GM21576 (cell line): ENCODE results near the gene TMC4.

Experiments
- ATAC-seq: cut with Tn5 transposase; IDR thresholded peaks from one replicate; pipeline ENCODE4 v1.9.1; 2021; ENCODE audit warnings: mild to moderate bottlenecking, moderate library complexity; ENCODE audit not compliant: unreplicated experiment

The TMC4 gene

GRCh38 chr19:54136086-54136863 lies 36.7 kb downstream of the TMC4 start:
- ATAC-seq, result no peak

- no peak for ATAC-seq
These were observed 38.9 kb downstream of the TMC4 start for GRCh38 chr19:54133957-54134590.

DNA sequence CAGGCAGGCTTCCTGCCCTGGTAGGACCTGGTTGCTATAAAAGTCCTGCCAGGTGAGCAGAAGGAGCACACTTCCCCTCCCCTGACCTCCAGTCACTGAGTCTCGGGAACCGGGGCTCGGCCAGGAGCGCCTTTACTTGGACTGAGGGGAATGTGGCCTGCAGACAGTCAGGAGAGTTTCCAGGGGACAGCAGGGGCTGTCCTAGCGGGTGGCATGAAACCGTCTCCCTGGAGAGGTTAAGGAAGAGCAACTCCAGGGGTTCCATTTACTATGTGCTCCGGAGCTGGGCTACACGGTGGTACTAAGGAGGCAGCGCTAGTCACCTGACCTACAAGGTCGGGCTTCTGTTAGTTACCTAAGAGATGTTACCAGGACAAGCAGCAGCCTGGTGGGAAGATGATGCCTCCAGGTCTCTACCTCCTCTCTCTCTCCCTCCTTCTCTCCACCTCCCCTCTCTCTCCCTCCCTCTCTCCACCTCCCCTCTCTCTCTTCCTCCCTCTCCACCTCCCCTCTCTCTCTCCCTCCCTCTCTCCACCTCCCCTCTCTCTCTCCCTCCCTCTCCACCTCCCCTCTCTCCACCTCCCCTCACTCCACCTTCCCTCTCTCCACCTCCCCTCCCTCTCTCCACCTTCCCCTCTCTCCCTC lies 39.5 kb downstream of the TMC4 start:
- no peak for ATAC-seq

- no peak for ATAC-seq
These were observed 43.4 kb downstream of the TMC4 start for GRCh38 chr19:54129617-54129996.

GRCh38 chr19:54128796-54129616 lies 44.0 kb downstream of the TMC4 start:
- ATAC-seq, result no peak

DNA sequence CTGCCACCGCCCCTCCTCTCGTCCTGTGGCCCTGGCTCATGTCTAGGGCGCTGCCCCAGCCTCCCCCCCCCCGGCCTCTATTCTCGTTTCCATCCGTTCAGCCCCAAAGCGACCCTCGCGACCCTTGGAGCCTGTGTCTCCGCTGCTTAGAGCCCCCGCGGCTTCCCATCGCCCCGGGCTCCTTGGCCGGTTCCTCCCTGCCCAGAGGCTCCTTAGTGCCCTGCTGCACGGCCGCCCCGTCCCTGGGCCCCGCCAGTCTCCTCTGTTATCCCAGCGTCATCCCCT lies 44.6 kb downstream of the TMC4 start:
- no peak for ATAC-seq

DNA sequence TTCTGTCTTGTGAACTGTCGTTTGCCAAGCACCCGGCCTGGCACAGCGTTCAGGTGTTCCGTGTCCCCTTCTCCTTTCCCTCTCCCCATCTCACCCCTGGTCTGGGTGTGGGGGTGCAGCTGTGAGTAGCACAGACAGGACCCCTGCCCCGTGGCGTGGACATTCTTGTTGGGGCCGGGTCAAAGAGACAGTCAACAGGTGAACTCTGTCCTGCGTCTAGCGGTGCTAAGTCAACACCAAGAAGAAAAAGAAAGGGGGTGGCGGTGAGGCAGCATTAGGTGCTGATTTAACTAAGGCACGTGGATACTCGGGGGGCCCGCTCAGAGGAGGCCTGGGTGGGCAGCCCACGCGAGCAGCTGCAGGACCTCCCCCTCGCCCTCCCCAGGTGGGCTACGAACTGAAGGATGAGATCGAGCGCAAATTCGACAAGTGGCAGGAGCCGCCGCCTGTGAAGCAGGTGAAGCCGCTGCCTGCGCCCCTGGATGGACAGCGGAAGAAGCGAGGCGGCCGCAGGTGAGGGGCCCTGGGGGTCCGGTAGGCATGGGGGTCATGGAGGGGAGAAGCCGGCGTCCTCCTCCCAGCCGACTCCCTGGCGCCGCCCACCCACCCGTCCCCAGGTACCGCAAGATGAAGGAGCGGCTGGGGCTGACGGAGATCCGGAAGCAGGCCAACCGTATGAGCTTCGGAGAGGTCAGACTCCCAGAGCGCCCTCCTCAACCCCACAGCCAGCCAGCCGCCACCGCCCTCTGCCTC lies 45.1 kb downstream of the TMC4 start:
- ATAC-seq, result no peak

GRCh38 chr19:54125713-54126112 lies 47.2 kb downstream of the TMC4 start:
- ATAC-seq, result no peak

DNA sequence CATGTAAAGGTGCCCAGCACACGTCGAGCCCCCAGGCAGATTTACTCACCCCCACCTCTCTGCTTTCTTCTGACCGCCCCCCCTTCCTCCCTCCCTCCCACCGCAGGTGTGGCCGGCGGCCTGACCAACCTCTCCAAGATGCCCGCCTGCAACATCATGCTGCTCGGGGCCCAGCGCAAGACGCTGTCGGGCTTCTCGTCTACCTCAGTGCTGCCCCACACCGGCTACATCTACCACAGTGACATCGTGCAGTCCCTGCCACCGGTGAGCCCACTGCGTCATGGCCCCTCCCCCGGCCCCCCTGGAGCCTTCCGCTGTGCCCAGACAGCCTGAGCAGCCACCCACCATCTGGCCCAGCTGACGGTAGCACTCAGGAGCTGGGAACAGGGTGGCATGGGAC lies 48.6 kb downstream of the TMC4 start:
- ATAC-seq, result no peak

DNA sequence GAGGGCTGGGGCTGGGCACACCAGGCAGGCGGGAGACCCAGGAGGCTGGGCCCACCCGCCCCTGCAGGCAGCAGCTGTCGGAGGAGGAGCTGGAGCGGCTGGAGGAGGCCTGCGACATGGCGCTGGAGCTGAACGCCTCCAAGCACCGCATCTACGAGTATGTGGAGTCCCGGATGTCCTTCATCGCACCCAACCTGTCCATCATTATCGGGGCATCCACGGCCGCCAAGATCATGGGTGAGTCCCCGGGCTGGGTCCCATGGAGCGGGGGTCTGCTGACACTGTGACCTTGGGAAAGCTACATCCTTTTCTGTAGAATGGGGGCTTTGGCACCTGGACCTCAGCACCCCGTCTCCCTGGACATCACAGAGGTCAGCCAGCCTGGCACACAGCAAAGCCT lies 49.3 kb downstream of the TMC4 start:
- no peak for ATAC-seq

GRCh38 chr19:54121259-54121658 lies 51.7 kb downstream of the TMC4 start:
- no peak for ATAC-seq

- peak; percentile 77 for ATAC-seq
These were observed 57.6 kb downstream of the TMC4 start, which contains the start of the genes PRPF31 and TFPT for GRCh38 chr19:54115109-54116063. Gene PRPF31, plus strand, starts transcription at chr19:54115754. Its CDS starts 2,525 bp downstream, at chr19:54118279. Gene TFPT, minus strand, starts transcription at chr19:54115657. Its CDS starts 388 bp downstream, at chr19:54115269.

GRCh38 chr19:54114340-54115108 lies 58.4 kb downstream of the TMC4 start:
- no peak for ATAC-seq
